Common myeloid progenitor, CD34-positive (primary cell): ENCODE data around the gene PHACTR1.

Experiments used
- CTCF ChIA-PET: fragments of 350-600 bp; sonication (Branson Sonifier 250); formaldehyde crosslinking; loops from one replicate; lab custom pipeline; 2021; ENCODE audit warnings: antibody characterized with exemption; lab: Charles Lee
- POLR2A ChIA-PET: fragments of 350-600 bp; sonication (Branson Sonifier 250); formaldehyde crosslinking; loops from one replicate; lab custom pipeline; 2021; ENCODE audit warnings: antibody characterized with exemption; lab: Charles Lee
- DNase-seq, 3 donors: peaks; one replicate each; pipeline versions ENCODE4 v3.0.0 to v3.0.0-alpha.2; 2013
- H3K27ac ChIP-seq, 2 experiments: 1 replicate in 1 of 2; 2 replicates in 1 of 2; pipeline ENCODE4 v1.7.0; 2013; ENCODE audit warnings: inconsistent platforms in 2 of 2, low read length in 2 of 2, mild to moderate bottlenecking in 2 of 2, low read depth in 1 of 2, moderate library complexity in 1 of 2; ENCODE audit not compliant: severe bottlenecking in 2 of 2, insufficient read depth in 1 of 2, poor library complexity in 1 of 2
- H3K27me3 ChIP-seq, 5 experiments: replicated peaks in 2 of 5; 1 replicate in 3 of 5; 2 replicates in 2 of 5; pipeline versions ENCODE4 v1.6.1 to v1.7.0; 2013; ENCODE audit warnings: low read length in 4 of 5, mild to moderate bottlenecking in 2 of 5, moderate library complexity in 2 of 5, inconsistent platforms in 1 of 5; ENCODE audit not compliant: insufficient read depth in 5 of 5, control insufficient read depth in 4 of 5
- H3K36me3 ChIP-seq, 4 experiments: 1 replicate in 2 of 4; 2 replicates in 2 of 4; pipeline versions ENCODE4 v1.6.1 to v1.7.0; 2013; ENCODE audit warnings: low read length in 3 of 4, control low read depth in 1 of 4, mild to moderate bottlenecking in 1 of 4; ENCODE audit not compliant: control insufficient read depth in 4 of 4, insufficient read depth in 4 of 4
- H3K4me1 ChIP-seq, 4 experiments: 1 replicate in 3 of 4; 2 replicates in 1 of 4; pipeline versions ENCODE4 v1.6.1 to v1.7.1; 2013; ENCODE audit warnings: low read length in 3 of 4, mild to moderate bottlenecking in 3 of 4, control low read depth in 1 of 4, inconsistent platforms in 1 of 4, moderate library complexity in 1 of 4; ENCODE audit not compliant: control insufficient read depth in 4 of 4, insufficient read depth in 4 of 4; ENCODE audit errors: control extremely low read depth in 1 of 4
- H3K4me3 ChIP-seq, 7 experiments: 1 replicate in 4 of 7; 2 replicates in 3 of 7; pipeline versions ENCODE4 v1.5.1 to v1.7.0; 2013; ENCODE audit warnings: mild to moderate bottlenecking in 7 of 7, low read length in 6 of 7, moderate library complexity in 6 of 7, inconsistent platforms in 2 of 7, low read depth in 2 of 7, control low read depth in 1 of 7; ENCODE audit not compliant: insufficient read depth in 4 of 7, control insufficient read depth in 1 of 7; ENCODE audit errors: extremely low read depth in 1 of 7
- H3K9me3 ChIP-seq, 5 experiments: 1 replicate in 4 of 5; 2 replicates in 1 of 5; pipeline versions ENCODE4 v1.6.1 to v1.7.1; 2013; ENCODE audit warnings: low read length in 4 of 5, mild to moderate bottlenecking in 2 of 5, inconsistent platforms in 1 of 5, low read depth in 1 of 5, moderate library complexity in 1 of 5; ENCODE audit not compliant: control insufficient read depth in 4 of 5, insufficient read depth in 2 of 5; ENCODE audit errors: control extremely low read depth in 1 of 5
- WGBS: methylation state at CpG from one replicate; pipeline ENCODE4 v1.1.5; 2013; ENCODE audit not compliant: insufficient coverage; 5-methylcytosine and 5-hydroxymethylcytosine counted together

PHACTR1 gene

DNA sequence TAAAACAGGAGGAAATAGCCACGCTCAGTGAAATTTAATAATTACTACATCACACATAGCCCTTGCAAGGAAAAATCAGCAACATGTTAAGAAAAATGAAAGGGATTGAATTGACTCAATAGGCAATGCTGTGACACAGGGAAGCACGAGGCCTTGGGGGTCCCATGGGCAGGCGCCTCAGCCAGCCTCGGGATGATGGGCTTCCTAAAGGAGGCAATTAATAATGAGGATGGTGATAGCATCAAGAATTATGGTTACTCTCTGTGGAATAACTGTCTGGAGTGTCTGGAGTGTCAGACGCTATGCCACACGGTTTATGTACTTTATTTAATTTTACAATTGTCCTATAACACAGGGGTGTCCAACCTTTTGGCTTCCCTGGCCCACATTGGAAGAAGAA lies 481.6 kb downstream of the PHACTR1 start:
- peaks cover 0 to 20% (median 8%) of the 10 kb centered on the region in 4 experiments for H3K36me3 ChIP-seq
- POLR2A ChIA-PET = no interaction called here
- WGBS = 94% methylated on average over 3 of the region's 6 CpGs
- H3K27me3 ChIP-seq = no peaks in the 10 kb centered on the region
- H3K9me3 ChIP-seq = no peaks in the 10 kb centered on the region
- no peak for DNase-seq
- CTCF ChIA-PET = no interaction called here
- peaks cover 0 to 5% (median 0%) of the 10 kb centered on the region in 4 experiments for H3K4me1 ChIP-seq
- no peak overlapping the region for H3K27ac ChIP-seq
- no peak overlapping the region for H3K4me3 ChIP-seq

DNA sequence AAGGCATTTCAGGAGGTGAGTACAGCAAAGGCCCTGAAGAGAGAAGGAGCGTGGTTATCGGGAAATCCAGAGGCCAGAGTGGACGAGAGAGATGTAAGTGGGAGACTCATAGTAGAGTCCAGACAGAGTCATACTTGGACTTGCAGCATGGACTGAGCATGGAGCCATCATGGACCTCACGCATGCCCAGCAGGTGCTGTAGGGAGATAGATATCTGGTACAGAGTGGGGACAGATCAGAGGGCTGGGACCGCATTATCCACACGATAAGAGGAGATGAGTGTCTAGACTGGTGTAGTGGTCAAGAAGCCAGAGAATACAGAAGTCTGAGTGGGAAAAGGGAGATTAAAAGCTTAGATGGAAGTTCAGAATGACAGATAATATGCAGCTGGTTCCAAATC lies 484.8 kb downstream of the PHACTR1 start:
- POLR2A ChIA-PET = interaction anchor here (1.0 kb wide), 1 partner anchor 74 kb away, joined by 3 read pairs; no protein-coding TSS in a partner anchor
- no peaks in the 10 kb centered on the region for H3K9me3 ChIP-seq
- H3K36me3 ChIP-seq = peaks cover 0 to 45% (median 15%) of the 10 kb centered on the region in 4 experiments
- no peak overlapping the region for H3K4me3 ChIP-seq
- no peaks in the 10 kb centered on the region for H3K27me3 ChIP-seq
- peaks cover 0 to 5% (median 0%) of the 10 kb centered on the region in 4 experiments for H3K4me1 ChIP-seq
- no peak for DNase-seq
- no peak overlapping the region for H3K27ac ChIP-seq
- CTCF ChIA-PET = interaction anchor here (0.9 to 1.4 kb wide), 4 partner anchors 14 to 50 kb away, joined by 3 read pairs; no protein-coding TSS in a partner anchor
- 100% methylated on average over 6 of the region's 6 CpGs for WGBS

DNA sequence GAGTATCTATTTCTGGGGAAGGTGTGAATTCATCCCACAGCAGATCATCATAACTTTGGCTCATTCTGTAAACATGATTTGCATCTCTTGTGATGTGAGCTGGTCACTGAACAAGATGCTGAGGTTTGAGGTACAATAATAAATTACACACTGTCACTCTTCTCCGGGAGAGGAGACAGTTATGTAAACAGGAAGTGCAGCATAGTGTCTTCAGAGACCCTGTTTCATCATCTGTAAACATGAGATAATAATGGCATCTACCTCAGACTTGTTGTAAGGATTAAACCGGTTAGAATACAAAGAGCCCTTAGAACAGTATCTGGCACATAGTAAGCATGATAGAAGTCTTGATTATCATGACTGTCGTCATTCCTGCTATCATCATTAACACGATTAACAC lies 486.6 kb downstream of the PHACTR1 start:
- ChIA-PET CTCF (interaction anchor here (1.1 kb wide), 1 partner anchor 82 kb away, joined by 3 read pairs; no protein-coding TSS in a partner anchor), POLR2A (no interaction called here)
- H3K27me3 ChIP-seq = no peaks in the 10 kb centered on the region
- no peak for DNase-seq
- no peaks in the 10 kb centered on the region for H3K9me3 ChIP-seq
- no peak overlapping the region for H3K27ac ChIP-seq
- 58% methylated on average over 2 of the region's 4 CpGs for WGBS
- H3K36me3 ChIP-seq = peaks cover 4 to 51% (median 19%) of the 10 kb centered on the region in 4 experiments
- no peak overlapping the region for H3K4me3 ChIP-seq
- peaks cover 0 to 5% (median 0%) of the 10 kb centered on the region in 4 experiments for H3K4me1 ChIP-seq

DNA sequence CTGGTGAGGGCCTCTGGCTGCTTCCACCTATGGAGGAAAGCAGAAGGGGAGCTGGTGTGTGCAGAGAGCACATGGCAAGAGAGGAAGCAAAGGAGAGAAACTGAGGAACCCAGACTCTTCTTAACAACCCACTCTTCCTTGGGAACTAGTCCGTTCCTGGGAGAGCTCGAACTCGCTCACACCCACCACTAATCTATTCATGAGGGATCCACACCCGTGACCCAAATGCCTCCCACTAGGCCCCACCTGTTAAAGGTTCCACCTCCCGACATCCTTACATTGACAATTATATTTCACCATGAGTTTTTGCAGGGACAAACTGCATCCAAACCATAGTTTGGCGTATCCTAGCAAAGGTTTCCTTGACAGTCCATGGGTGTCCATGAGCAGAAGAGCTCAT lies 488.5 kb downstream of the PHACTR1 start:
- 98% methylated on average over 6 of the region's 6 CpGs for WGBS
- H3K9me3 ChIP-seq = no peaks in the 10 kb centered on the region
- H3K36me3 ChIP-seq = peaks cover 6 to 62% (median 22%) of the 10 kb centered on the region in 4 experiments
- H3K4me3 ChIP-seq = no peak overlapping the region
- POLR2A ChIA-PET = no interaction called here
- no peaks in the 10 kb centered on the region for H3K27me3 ChIP-seq
- peaks cover 0 to 5% (median 0%) of the 10 kb centered on the region in 4 experiments for H3K4me1 ChIP-seq
- H3K27ac ChIP-seq = no peak overlapping the region
- CTCF ChIA-PET = interaction anchor here (1.2 kb wide), 1 partner anchor 14 kb away, joined by 3 read pairs; no protein-coding TSS in a partner anchor
- no peak for DNase-seq

DNA sequence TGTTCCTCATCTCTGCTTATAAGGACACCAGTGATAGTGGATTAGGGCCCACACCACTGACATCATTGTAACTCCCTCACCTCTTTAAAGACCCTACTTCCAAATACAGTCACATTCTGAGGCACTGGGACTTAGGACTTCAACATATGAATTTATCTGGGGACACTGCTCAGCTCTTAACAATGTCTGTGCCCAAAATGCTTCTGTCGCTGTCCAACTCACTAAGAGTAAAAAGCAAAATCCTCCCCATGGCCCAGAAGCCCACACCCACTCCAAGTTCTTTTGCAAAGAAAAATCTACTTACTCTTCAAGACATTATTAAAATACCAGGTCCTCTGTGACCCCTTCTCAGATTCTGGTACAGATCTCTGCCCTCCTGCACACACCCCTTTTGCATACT lies 495.5 kb downstream of the PHACTR1 start:
- Histone ChIP-seq H3K4me3 (no peak overlapping the region), H3K27me3 (no peaks in the 10 kb centered on the region), H3K27ac (no peak overlapping the region), H3K9me3 (no peaks in the 10 kb centered on the region), H3K4me1 (peaks cover 2 to 10% (median 6%) of the 10 kb centered on the region in 4 experiments), H3K36me3 (peaks cover 10 to 42% (median 17%) of the 10 kb centered on the region in 4 experiments)
- ChIA-PET POLR2A (interaction anchor here (0.6 kb wide), 1 partner anchor 24 kb away, joined by 3 read pairs; no protein-coding TSS in a partner anchor), CTCF (no interaction called here)
- DNase-seq = no peak
- WGBS = 88% methylated on average over 1 of the region's 1 CpG

DNA sequence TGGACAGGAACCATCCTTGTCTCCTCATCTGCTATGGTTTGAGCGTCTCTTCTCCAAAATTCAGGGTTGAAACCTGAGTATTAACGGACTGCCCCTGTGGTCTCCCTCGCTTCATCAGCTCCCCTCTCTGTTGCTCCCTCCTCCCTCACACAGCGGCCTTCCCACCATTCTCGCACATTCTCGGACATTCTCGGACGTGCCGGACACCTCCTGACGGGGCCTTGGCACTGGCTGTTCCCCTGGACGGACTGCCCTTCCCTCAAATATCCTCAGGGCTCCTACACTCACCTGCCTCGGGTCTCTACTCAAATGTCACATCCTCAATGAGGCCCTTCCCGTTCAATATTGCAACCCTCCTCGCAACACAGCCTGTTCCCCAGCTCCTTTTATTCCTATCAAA lies 496.0 kb downstream of the PHACTR1 start:
- H3K27me3 ChIP-seq = no peaks in the 10 kb centered on the region
- peaks cover 6 to 14% (median 10%) of the 10 kb centered on the region in 4 experiments for H3K4me1 ChIP-seq
- peaks cover 6 to 39% (median 14%) of the 10 kb centered on the region in 4 experiments for H3K36me3 ChIP-seq
- WGBS = 97% methylated on average over 13 of the region's 14 CpGs
- CTCF ChIA-PET = no interaction called here
- H3K4me3 ChIP-seq = no peak overlapping the region
- no peaks in the 10 kb centered on the region for H3K9me3 ChIP-seq
- DNase-seq = no peak
- no peak overlapping the region for H3K27ac ChIP-seq
- POLR2A ChIA-PET = no interaction called here

DNA sequence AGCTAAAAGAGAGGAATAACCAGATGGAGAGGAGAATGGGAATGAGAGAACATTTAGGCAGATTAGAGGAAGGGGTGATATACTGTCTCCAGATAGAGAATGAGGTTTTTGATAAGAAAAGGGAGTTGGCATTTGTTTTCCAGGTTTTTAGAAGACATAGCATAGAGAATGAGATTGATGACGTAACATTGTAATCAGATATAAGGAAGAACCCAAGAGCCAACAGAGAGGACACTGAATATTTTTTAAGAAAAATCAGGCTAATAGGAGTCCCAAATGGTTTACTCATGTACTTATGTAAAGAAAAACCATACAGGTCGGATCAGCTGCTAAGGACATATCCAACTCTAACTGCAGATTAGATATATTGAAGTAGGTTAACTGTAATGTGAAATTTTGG lies 498.8 kb downstream of the PHACTR1 start:
- Histone ChIP-seq H3K4me3 (no peak overlapping the region), H3K27me3 (no peaks in the 10 kb centered on the region), H3K4me1 (peaks cover 15 to 23% (median 17%) of the 10 kb centered on the region in 4 experiments), H3K9me3 (no peaks in the 10 kb centered on the region), H3K27ac (no peak overlapping the region), H3K36me3 (peaks cover 2 to 33% (median 8%) of the 10 kb centered on the region in 4 experiments)
- DNase-seq = no peak
- CTCF ChIA-PET = interaction anchor here (1.0 kb wide), 1 partner anchor 10 kb away, joined by 3 read pairs; no protein-coding TSS in a partner anchor
- POLR2A ChIA-PET = no interaction called here
- WGBS = 100% methylated on average over 1 of the region's 2 CpGs
